H1 (cell line): ENCODE measurements around the gene PIGV. TPM values are rescaled to one million over a fixed set of nuclear protein-coding genes. Genes with fewer than 3 reads are reported as not detected.

Source experiments
- EP300 ChIP-seq, 2 experiments: IDR thresholded peaks; 1 replicate in 1 of 2; 2 replicates in 1 of 2; pipeline ENCODE4 v1.6.1; 2011 to 2012; ENCODE audit warnings: low read depth in 2 of 2, low read length in 2 of 2, mild to moderate bottlenecking in 2 of 2, borderline replicate concordance in 1 of 2, inconsistent platforms in 1 of 2, moderate library complexity in 1 of 2
- EZH2 ChIP-seq: fragments of 200-600 bp; sonication (generic); IDR thresholded peaks from 2 replicates; pipeline ENCODE4 v1.7.1; 2012; ENCODE audit warnings: low read depth, mild to moderate bottlenecking, moderate library complexity, low read length, inconsistent platforms; ENCODE audit not compliant: severe bottlenecking
- JUND ChIP-seq: IDR thresholded peaks from 2 replicates; pipeline ENCODE4 v1.6.1; 2011; ENCODE audit warnings: mild to moderate bottlenecking, improper control_type of control experiment, low read length
- KDM5A ChIP-seq: fragments of 200-600 bp; IDR thresholded peaks from 2 replicates; pipeline ENCODE4 v1.7.1; 2012; ENCODE audit warnings: mild to moderate bottlenecking, low read length, inconsistent platforms, mixed read lengths
- POLR2AphosphoS5 ChIP-seq: IDR thresholded peaks from 2 replicates; pipeline ENCODE4 v1.6.1; 2011; ENCODE audit warnings: low read depth, low read length
- TAF1 ChIP-seq: IDR thresholded peaks from 2 replicates; pipeline ENCODE4 v1.6.1; 2011; ENCODE audit warnings: mild to moderate bottlenecking, low read depth, low read length
- TCF12 ChIP-seq: IDR thresholded peaks from 2 replicates; pipeline ENCODE4 v1.6.1; 2011; ENCODE audit warnings: low read depth, mild to moderate bottlenecking, low read length
- polyA plus RNA-seq, 7 experiments: library from polyadenylated mRNA; depleted of rRNA in 3 of 7; stranded (reverse) in 5 of 7; unstranded in 2 of 7; fragments of >200 nt in 5 of 7; fragments of 200-250 nt in 2 of 7; gene quantifications; 1 replicate in 5 of 7; 2 replicates in 1 of 7; 4 replicates in 1 of 7; pipeline versions ENCODE4 v1.2.1 to v1.2.3, GENCODE V29; 2011 to 2013; ENCODE audit warnings: missing spikeins in 2 of 7, mixed read lengths in 2 of 7
- total RNA-seq: library from RNA; stranded (reverse); fragmentation: NEBNext Ultra II Directional; extraction: Animal tissue kit (Norgen Biotek cat#: 25700); gene quantifications from 2 replicates; pipeline ENCODE4 v1.2.1, GENCODE V29; 2021
- TF ChIP-seq, protein P1 (sequence below): IDR thresholded peaks from 2 replicates; pipeline ENCODE4 v1.6.1; 2012; ENCODE audit warnings: inconsistent platforms
- TF ChIP-seq, protein P2 (sequence below): fragments of 300-600 bp; sonication (generic); IDR thresholded peaks from 2 replicates; pipeline ENCODE4 v1.7.1; 2012; ENCODE audit warnings: low read length, moderate library complexity, mild to moderate bottlenecking, inconsistent platforms; ENCODE audit not compliant: insufficient replicate concordance

The PIGV gene
- total and polyA plus RNA-seq, 2 of the 8 experiments (the other 6 are each of a cell fraction or from before 2014, with no cell fraction given): 8.5 to 20.9 TPM

DNA sequence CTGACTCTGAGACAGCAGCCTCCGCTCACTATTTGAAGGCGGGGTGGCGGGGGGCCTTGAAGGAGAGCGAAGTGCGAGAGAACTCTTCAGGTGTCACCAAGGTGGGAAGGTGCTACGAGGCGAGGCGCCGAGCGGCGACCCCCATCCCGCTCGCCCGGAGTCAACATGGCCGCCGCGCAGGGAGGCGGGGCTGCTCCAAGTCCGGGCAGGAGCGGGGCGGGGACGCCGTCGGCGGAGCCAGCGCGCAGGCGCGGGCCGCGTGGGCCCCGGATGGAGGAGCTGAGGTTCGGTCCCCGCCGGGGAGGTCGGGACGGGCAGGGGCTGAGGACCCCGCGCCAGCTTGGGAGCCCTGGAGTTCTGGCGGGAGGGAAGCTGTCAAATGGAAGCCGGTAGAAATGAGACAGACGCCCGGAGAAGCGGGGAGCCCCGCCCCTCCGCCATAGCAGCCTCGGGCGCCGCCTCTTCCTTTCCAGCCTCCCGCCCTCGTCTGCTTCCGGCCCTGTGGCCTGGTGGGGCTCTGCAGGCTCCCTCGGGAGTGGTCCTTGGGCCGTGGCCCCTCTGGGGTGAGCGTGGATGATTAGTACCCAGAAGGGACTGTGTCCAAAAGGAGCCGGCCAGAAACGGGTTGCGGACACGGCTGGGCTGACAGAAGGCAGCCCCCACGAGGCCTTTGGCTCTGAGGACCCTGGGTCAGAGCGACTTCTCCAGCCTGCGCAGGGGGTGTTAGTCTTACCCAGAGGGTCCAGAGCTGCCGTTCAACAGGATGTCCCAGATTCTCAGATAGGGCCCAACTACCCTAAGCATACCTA lies at the start of gene PIGV (continued):
- TF ChIP-seq EZH2 (no peak), TCF12 (no peak), EP300 (IDR thresholded peaks at IDR 0.05; ENCODE audit: borderline replicate concordance in 1 of 2, low read depth in 2 of 2, low read length in 2 of 2) (no peak), KDM5A (no peak), POLR2AphosphoS5 (peak; percentile 6), TAF1 (peak; percentile 50), JUND (no peak)
- TF ChIP-seq, protein P1, sequence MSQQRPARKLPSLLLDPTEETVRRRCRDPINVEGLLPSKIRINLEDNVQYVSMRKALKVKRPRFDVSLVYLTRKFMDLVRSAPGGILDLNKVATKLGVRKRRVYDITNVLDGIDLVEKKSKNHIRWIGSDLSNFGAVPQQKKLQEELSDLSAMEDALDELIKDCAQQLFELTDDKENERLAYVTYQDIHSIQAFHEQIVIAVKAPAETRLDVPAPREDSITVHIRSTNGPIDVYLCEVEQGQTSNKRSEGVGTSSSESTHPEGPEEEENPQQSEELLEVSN: peak; percentile 54
- TF ChIP-seq, protein P2, sequence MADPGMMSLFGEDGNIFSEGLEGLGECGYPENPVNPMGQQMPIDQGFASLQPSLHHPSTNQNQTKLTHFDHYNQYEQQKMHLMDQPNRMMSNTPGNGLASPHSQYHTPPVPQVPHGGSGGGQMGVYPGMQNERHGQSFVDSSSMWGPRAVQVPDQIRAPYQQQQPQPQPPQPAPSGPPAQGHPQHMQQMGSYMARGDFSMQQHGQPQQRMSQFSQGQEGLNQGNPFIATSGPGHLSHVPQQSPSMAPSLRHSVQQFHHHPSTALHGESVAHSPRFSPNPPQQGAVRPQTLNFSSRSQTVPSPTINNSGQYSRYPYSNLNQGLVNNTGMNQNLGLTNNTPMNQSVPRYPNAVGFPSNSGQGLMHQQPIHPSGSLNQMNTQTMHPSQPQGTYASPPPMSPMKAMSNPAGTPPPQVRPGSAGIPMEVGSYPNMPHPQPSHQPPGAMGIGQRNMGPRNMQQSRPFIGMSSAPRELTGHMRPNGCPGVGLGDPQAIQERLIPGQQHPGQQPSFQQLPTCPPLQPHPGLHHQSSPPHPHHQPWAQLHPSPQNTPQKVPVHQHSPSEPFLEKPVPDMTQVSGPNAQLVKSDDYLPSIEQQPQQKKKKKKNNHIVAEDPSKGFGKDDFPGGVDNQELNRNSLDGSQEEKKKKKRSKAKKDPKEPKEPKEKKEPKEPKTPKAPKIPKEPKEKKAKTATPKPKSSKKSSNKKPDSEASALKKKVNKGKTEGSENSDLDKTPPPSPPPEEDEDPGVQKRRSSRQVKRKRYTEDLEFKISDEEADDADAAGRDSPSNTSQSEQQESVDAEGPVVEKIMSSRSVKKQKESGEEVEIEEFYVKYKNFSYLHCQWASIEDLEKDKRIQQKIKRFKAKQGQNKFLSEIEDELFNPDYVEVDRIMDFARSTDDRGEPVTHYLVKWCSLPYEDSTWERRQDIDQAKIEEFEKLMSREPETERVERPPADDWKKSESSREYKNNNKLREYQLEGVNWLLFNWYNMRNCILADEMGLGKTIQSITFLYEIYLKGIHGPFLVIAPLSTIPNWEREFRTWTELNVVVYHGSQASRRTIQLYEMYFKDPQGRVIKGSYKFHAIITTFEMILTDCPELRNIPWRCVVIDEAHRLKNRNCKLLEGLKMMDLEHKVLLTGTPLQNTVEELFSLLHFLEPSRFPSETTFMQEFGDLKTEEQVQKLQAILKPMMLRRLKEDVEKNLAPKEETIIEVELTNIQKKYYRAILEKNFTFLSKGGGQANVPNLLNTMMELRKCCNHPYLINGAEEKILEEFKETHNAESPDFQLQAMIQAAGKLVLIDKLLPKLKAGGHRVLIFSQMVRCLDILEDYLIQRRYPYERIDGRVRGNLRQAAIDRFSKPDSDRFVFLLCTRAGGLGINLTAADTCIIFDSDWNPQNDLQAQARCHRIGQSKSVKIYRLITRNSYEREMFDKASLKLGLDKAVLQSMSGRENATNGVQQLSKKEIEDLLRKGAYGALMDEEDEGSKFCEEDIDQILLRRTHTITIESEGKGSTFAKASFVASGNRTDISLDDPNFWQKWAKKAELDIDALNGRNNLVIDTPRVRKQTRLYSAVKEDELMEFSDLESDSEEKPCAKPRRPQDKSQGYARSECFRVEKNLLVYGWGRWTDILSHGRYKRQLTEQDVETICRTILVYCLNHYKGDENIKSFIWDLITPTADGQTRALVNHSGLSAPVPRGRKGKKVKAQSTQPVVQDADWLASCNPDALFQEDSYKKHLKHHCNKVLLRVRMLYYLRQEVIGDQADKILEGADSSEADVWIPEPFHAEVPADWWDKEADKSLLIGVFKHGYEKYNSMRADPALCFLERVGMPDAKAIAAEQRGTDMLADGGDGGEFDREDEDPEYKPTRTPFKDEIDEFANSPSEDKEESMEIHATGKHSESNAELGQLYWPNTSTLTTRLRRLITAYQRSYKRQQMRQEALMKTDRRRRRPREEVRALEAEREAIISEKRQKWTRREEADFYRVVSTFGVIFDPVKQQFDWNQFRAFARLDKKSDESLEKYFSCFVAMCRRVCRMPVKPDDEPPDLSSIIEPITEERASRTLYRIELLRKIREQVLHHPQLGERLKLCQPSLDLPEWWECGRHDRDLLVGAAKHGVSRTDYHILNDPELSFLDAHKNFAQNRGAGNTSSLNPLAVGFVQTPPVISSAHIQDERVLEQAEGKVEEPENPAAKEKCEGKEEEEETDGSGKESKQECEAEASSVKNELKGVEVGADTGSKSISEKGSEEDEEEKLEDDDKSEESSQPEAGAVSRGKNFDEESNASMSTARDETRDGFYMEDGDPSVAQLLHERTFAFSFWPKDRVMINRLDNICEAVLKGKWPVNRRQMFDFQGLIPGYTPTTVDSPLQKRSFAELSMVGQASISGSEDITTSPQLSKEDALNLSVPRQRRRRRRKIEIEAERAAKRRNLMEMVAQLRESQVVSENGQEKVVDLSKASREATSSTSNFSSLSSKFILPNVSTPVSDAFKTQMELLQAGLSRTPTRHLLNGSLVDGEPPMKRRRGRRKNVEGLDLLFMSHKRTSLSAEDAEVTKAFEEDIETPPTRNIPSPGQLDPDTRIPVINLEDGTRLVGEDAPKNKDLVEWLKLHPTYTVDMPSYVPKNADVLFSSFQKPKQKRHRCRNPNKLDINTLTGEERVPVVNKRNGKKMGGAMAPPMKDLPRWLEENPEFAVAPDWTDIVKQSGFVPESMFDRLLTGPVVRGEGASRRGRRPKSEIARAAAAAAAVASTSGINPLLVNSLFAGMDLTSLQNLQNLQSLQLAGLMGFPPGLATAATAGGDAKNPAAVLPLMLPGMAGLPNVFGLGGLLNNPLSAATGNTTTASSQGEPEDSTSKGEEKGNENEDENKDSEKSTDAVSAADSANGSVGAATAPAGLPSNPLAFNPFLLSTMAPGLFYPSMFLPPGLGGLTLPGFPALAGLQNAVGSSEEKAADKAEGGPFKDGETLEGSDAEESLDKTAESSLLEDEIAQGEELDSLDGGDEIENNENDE: no peak
